ENCODE results near the gene MPP1. TPM values are rescaled to one million over a fixed set of nuclear protein-coding genes. Genes with fewer than 3 reads are reported as not detected.

Gene MPP1
- total and polyA plus RNA-seq, 9 of the 15 experiments (the other 6 are each of a cell fraction or from before 2014, with no cell fraction given) = 227 to 395 (median 283) TPM

DNA sequence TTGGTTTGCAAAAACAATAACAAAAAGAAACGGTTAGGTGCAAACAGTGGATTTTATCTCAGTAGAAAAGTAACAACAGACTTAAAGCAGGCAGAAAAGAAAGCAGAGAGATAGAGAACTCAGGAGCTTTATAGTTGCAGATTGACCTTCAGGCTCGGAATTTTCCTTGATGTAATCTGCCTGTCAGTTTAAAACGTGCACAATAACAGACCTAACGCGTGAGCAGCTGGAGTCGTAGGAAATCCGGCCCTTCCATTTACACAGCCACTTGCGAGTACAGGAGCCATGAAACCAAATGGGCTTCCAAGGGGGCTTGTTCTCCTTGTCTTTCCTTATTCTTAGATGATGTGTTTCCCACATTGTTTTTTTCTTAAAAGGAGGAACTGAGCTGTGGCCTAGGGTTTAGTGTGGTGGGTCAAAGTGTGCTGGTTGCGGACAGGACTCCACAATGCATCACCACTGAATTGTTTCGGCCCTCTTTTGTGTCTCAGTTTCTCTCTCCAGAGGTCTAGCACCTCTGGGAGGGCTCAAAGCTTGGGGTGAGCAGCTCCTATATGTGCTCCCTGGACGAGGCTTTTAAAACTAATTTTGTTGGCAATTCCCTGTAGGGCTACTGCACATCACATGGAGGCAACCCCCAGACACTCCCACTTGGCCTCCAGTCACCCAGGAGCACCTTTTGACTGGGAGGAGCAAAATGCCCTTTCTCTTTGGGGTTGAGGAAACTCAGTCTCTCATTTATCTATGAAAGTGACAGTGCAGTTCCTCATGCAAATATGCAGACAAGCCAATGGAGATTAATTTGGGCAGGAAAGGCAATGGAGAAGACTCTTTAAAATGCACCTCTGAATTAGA lies 13.9 kb upstream of the MPP1 start:
- peak overlapping the region; percentile 79 for H2AFZ ChIP-seq (ENCODE audit: low read depth, low read length)
- H3K4me3 ChIP-seq = peak overlapping the region; percentile 27
- H3K79me2 ChIP-seq (ENCODE audit: control insufficient read depth, insufficient read depth, low read length) = peaks cover 9% of the 10 kb centered on the region; the same call in 1 of the 3 replicates
- no peaks in the 10 kb centered on the region for H3K27me3 ChIP-seq (ENCODE audit: control insufficient read depth in 2 of 2, insufficient read depth in 2 of 2, low read length in 2 of 2)
- no peaks in the 10 kb centered on the region for H4K20me1 ChIP-seq (replicated peaks; ENCODE audit: control insufficient read depth, insufficient read depth, low read length)
- H3K36me3 ChIP-seq (ENCODE audit: control insufficient read depth, insufficient read depth, low read length) = no peaks in the 10 kb centered on the region
- intact Hi-C loops (cut with micrococcal nuclease) (loop anchor here (2.0 to 5.0 kb wide), 3 partner anchors 16 to 447 kb away; partner anchors contain the start of genes DKC1 and FLNA), in situ Hi-C loops (cut with MboI) (no loop called here)
- ChIA-PET CTCF (ENCODE audit: low intra/inter-chr PET ratio) (no interaction called here), POLR2A (interaction anchor here (0.6 to 3.5 kb wide), 13 partner anchors 8 to 271 kb away, joined by 3 to 23 read pairs (median 4); partner anchors contain the start of genes MPP1 and SMIM9)
- peak overlapping the region; percentile 85 for H3K4me2 ChIP-seq (ENCODE audit: insufficient read depth, low read length)
- H3K9me1 ChIP-seq (ENCODE audit: control insufficient read depth, insufficient read depth, low read length) = no peaks in the 10 kb centered on the region
- 6% methylated on average over 10 of the region's 11 CpGs for WGBS (ENCODE audit: insufficient coverage, low coverage, missing lambda C conversion rate)
- FAIRE-seq (peak; percentile 93), DNase-seq (ENCODE audit: extremely low read depth in 1 of 4, low spot score in 3 of 4) (peak in 2 of 4 experiments; percentile 65 to 85), ATAC-seq (peak; percentile 83)
- no peaks in the 10 kb centered on the region for H3K9me3 ChIP-seq (replicated peaks; ENCODE audit: control insufficient read depth, insufficient read depth, low read depth, low read length)
- TSS peak; percentile 47 for BruUV-seq (replicated peaks)
- H3K4me1 ChIP-seq (replicated peaks in 1 of 2; ENCODE audit: control insufficient read depth in 2 of 2, insufficient read depth in 2 of 2, low read length in 2 of 2) = peaks cover 22 to 43% of the 10 kb centered on the region in 2 experiments; a peak in 4 of 5 replicates
- H3K9ac ChIP-seq (ENCODE audit: insufficient read depth in 1 of 2, low read depth in 2 of 2, low read length in 2 of 2) = peak overlapping the region; percentile 54 to 77; a peak in 3 of 4 replicates
- H3K27ac ChIP-seq (ENCODE audit: extremely low read depth, low read depth, low read length) = peak overlapping the region; percentile 97
- TF ChIP-seq MAFK (IDR thresholded peaks at IDR 0.05; ENCODE audit: low read length) (peak; percentile 48; the same call in 1 of the 2 replicates), ZNF133 (CRISPR knock-in tag; IDR thresholded peaks at IDR 0.05) (no peak), PCBP2 (IDR thresholded peaks at IDR 0.05; ENCODE audit: low read depth, low read length, poor library complexity, severe bottlenecking) (no peak), FOXM1 (IDR thresholded peaks at IDR 0.05; ENCODE audit: low read depth) (0 out of 2 replicates have a peak, but pooled peaks have one; percentile 30), FOXM1 (CRISPR knock-in tag; IDR thresholded peaks at IDR 0.05; ENCODE audit: low read depth) (no peak), NONO (IDR thresholded peaks at IDR 0.05; ENCODE audit: low read depth in 2 of 2, low read length in 1 of 2) (no peak), HIVEP1 (CRISPR knock-in tag; IDR thresholded peaks at IDR 0.05) (no peak), ELF1 (tag; IDR thresholded peaks at IDR 0.05) (no peak), MEIS2 (IDR thresholded peaks at IDR 0.05; ENCODE audit: partially characterized antibody) (peak; percentile 74), ATF1 (CRISPR knock-in tag; IDR thresholded peaks at IDR 0.05) (no peak), ATF1 (tag; IDR thresholded peaks at IDR 0.05) (no peak)
- TF ChIP-seq, protein P1, sequence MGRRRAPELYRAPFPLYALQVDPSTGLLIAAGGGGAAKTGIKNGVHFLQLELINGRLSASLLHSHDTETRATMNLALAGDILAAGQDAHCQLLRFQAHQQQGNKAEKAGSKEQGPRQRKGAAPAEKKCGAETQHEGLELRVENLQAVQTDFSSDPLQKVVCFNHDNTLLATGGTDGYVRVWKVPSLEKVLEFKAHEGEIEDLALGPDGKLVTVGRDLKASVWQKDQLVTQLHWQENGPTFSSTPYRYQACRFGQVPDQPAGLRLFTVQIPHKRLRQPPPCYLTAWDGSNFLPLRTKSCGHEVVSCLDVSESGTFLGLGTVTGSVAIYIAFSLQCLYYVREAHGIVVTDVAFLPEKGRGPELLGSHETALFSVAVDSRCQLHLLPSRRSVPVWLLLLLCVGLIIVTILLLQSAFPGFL (CRISPR knock-in tag; IDR thresholded peaks at IDR 0.05) = no peak
- TF ChIP-seq, protein P2, sequence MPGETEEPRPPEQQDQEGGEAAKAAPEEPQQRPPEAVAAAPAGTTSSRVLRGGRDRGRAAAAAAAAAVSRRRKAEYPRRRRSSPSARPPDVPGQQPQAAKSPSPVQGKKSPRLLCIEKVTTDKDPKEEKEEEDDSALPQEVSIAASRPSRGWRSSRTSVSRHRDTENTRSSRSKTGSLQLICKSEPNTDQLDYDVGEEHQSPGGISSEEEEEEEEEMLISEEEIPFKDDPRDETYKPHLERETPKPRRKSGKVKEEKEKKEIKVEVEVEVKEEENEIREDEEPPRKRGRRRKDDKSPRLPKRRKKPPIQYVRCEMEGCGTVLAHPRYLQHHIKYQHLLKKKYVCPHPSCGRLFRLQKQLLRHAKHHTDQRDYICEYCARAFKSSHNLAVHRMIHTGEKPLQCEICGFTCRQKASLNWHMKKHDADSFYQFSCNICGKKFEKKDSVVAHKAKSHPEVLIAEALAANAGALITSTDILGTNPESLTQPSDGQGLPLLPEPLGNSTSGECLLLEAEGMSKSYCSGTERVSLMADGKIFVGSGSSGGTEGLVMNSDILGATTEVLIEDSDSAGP (CRISPR knock-in tag; IDR thresholded peaks at IDR 0.05) = no peak
- TF ChIP-seq, protein P3, sequence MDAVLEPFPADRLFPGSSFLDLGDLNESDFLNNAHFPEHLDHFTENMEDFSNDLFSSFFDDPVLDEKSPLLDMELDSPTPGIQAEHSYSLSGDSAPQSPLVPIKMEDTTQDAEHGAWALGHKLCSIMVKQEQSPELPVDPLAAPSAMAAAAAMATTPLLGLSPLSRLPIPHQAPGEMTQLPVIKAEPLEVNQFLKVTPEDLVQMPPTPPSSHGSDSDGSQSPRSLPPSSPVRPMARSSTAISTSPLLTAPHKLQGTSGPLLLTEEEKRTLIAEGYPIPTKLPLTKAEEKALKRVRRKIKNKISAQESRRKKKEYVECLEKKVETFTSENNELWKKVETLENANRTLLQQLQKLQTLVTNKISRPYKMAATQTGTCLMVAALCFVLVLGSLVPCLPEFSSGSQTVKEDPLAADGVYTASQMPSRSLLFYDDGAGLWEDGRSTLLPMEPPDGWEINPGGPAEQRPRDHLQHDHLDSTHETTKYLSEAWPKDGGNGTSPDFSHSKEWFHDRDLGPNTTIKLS (IDR thresholded peaks at IDR 0.05; ENCODE audit: borderline replicate concordance, low read depth) = no peak
- TF ChIP-seq, protein P4, sequence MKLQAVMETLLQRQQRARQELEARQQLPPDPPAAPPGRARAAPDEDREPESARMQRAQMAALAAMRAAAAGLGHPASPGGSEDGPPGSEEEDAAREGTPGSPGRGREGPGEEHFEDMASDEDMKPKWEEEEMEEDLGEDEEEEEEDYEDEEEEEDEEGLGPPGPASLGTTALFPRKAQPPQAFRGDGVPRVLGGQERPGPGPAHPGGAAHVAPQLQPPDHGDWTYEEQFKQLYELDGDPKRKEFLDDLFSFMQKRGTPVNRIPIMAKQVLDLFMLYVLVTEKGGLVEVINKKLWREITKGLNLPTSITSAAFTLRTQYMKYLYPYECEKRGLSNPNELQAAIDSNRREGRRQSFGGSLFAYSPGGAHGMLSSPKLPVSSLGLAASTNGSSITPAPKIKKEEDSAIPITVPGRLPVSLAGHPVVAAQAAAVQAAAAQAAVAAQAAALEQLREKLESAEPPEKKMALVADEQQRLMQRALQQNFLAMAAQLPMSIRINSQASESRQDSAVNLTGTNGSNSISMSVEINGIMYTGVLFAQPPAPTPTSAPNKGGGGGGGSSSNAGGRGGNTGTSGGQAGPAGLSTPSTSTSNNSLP (IDR thresholded peaks at IDR 0.05; ENCODE audit: borderline replicate concordance, low read depth, low read length) = no peak
